Panc1 (cell line): ENCODE data around the gene KCNF1. TPM values are rescaled to one million over a fixed set of nuclear protein-coding genes. Genes with fewer than 3 reads are reported as not detected.

ENCODE experiments used
- ATAC-seq: fragments of 200-7000 bp; cut with Tn5 transposase; 2 replicates; pipeline ENCODE4 v1.9.1; 2020; ENCODE audit warnings: mild to moderate bottlenecking, moderate library complexity
- BruUV-seq: library from RNA; stranded (reverse); fragments of 400-500 nt; replicated peaks from 2 replicates; lab custom pipeline; 2021; lab: Mats Ljungman, UMichigan
- CTCF ChIA-PET: fragments of 300-600 bp; sonication (Branson Sonifier 250); formaldehyde crosslinking; loops from one replicate; lab custom pipeline; 2022; ENCODE audit warnings: antibody characterized with exemption; lab: Charles Lee
- POLR2A ChIA-PET: fragments of 300-600 bp; sonication (Branson Sonifier 250); formaldehyde crosslinking; loops from one replicate; lab custom pipeline; 2022; ENCODE audit warnings: antibody characterized with exemption; lab: Charles Lee
- DNase-seq: peaks from one replicate; pipeline ENCODE4 v3.0.0-alpha.2; 2010; ENCODE audit warnings: low read depth, low spot score
- H3K27ac ChIP-seq: 2 replicates; pipeline ENCODE4 v1.5.1; 2011; ENCODE audit warnings: mild to moderate bottlenecking, low read length, inconsistent platforms
- H3K27me3 ChIP-seq: fragments of 200-500 bp; sonication (Bioruptor generic); 2 replicates; pipeline ENCODE4 v1.6.0; 2014; ENCODE audit warnings: low read length, inconsistent platforms; ENCODE audit not compliant: control insufficient read depth, insufficient read depth
- H3K36me3 ChIP-seq: fragments of 200-500 bp; sonication (Bioruptor generic); 2 replicates; pipeline ENCODE4 v1.5.1; 2014; ENCODE audit warnings: inconsistent platforms, mild to moderate bottlenecking, low read length, moderate library complexity; ENCODE audit not compliant: control insufficient read depth, insufficient read depth
- H3K4me1 ChIP-seq: 2 replicates; pipeline ENCODE4 v1.5.1; 2011; ENCODE audit warnings: inconsistent platforms, mild to moderate bottlenecking, low read length, moderate library complexity; ENCODE audit not compliant: control insufficient read depth, insufficient read depth
- H3K4me3 ChIP-seq, 2 experiments: 2 replicates each; pipeline ENCODE4 v1.5.1; 2011 to 2012; ENCODE audit warnings: low read depth in 2 of 2, low read length in 2 of 2, mild to moderate bottlenecking in 2 of 2, inconsistent platforms in 1 of 2, moderate library complexity in 1 of 2
- H3K9me3 ChIP-seq: fragments of 200-500 bp; sonication (Bioruptor generic); 2 replicates; pipeline ENCODE4 v1.5.1; 2014; ENCODE audit warnings: low read depth, mild to moderate bottlenecking, inconsistent platforms, low read length, moderate library complexity; ENCODE audit not compliant: control insufficient read depth, insufficient read depth
- CTCF ChIP-seq: fragments of 450-650 bp; IDR thresholded peaks from 2 replicates; pipeline ENCODE4 v1.5.1; 2017; ENCODE audit warnings: mild to moderate bottlenecking
- POLR2AphosphoS5 ChIP-seq: IDR thresholded peaks from 2 replicates; pipeline ENCODE4 v1.6.1; 2012; ENCODE audit warnings: mild to moderate bottlenecking, low read depth, low read length, moderate library complexity
- SIN3A ChIP-seq: IDR thresholded peaks from 2 replicates; pipeline ENCODE4 v1.6.1; 2012; ENCODE audit warnings: low read depth, mild to moderate bottlenecking, low read length, moderate library complexity, borderline replicate concordance; ENCODE audit not compliant: insufficient read depth
- TCF7L2 ChIP-seq: IDR thresholded peaks from 2 replicates; pipeline ENCODE4 v1.6.1; 2011; ENCODE audit warnings: mild to moderate bottlenecking, low read depth, low read length, inconsistent platforms
- in situ Hi-C: cut with HindIII; loops from 2 replicates; pipeline ENCODE4 v1.10.0; 2016; ENCODE audit warnings: low sequenced_read_pairs, low pct_unique_long_range_greater_than_20kb
- intact Hi-C: fragments of 100-400 bp; cut with micrococcal nuclease; formaldehyde crosslinking; loops from one replicate; pipeline ENCODE4 v1.10.0; 2022; ENCODE audit not compliant: unreplicated experiment
- total RNA-seq: library from RNA; stranded (reverse); gene quantifications from one replicate; pipeline ENCODE4 v1.2.1, GENCODE V29; 2021; ENCODE audit not compliant: unreplicated experiment
- TF ChIP-seq, protein P1 (sequence below), 2 experiments: IDR thresholded peaks; 2 replicates each; pipeline ENCODE4 v1.6.1; 2011 to 2012; ENCODE audit warnings: low read depth in 2 of 2, control low read depth in 1 of 2, low read length in 1 of 2, mild to moderate bottlenecking in 1 of 2, moderate library complexity in 1 of 2; ENCODE audit not compliant: insufficient read depth in 1 of 2

The KCNF1 gene
- total RNA-seq, 1 experiment from 2014 or later, result 0.39 TPM

DNA sequence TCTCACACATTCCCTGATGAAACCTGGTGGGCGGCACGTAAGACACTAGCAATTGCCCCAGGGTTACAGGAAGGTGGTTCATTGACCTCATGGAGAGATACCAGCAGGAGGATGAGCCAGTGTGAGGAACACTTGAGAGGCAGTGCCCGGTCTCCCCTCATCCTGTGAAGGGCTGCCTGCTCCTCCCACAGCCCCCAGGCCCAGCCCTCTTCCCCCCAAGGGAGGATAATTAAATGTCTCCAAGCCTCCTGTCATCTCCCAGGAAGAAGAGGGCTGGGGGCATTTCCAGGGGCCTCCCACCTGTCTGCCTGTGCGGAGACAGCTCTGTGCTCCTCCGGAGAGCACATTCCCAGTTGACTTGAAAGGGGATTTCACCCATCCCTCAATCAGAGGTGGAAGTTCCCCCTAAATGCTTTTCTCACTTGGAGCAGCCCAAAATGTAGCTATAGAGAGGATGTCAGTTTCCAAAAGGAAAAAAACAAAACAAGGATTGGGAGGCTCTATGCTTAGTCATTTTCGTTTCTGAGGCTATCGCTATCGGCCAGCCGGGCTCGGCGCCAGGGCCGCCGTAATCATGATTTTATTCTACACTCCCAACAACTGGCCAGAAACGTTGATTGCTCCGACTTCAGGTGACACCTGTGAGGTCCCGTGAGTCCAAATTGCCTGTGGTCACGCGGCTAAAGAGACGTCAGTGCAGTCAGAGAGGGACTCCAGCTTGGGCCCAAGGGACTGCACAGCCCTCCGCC, 7.1 kb downstream of the KCNF1 start:
- in situ Hi-C loops (no loop called here), intact Hi-C loops (no loop called here)
- Histone ChIP-seq H3K36me3 (no peaks in the 10 kb centered on the region), H3K4me1 (no peaks in the 10 kb centered on the region), H3K27me3 (no peaks in the 10 kb centered on the region), H3K9me3 (no peaks in the 10 kb centered on the region), H3K4me3 (no peak overlapping the region), H3K27ac (no peak overlapping the region)
- no peak for TF ChIP-seq SIN3A
- no peak for TF ChIP-seq TCF7L2
- no peak for TF ChIP-seq CTCF
- TF ChIP-seq POLR2AphosphoS5, result no peak
- CTCF ChIA-PET, result no interaction called here
- no peak for ATAC-seq
- no TSS peak for BruUV-seq
- POLR2A ChIA-PET, result interaction anchor here (0.6 kb wide), 1 partner anchor 43 kb away, joined by 8 read pairs; no protein-coding TSS in a partner anchor
- DNase-seq, result no peak

DNA sequence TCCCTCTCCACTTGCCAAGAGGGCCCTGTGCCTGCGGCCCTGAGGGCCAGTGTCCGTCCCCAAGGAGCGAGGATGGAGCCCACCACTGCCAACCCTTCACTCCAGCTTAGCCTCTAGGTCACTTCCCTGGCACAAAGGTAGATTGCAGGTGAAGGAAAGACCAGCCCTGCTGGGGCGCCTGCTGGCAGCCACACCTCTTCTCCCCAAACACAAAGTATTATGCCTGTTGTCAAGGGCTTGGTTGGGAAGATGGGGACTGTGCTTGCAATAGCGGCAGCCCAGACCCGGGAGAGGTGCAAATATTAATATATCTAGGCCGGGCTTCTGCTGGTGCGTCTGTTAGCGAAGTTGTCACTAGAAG, 7.7 kb downstream of the KCNF1 start:
- POLR2A ChIA-PET, result interaction anchor here (0.6 kb wide), 1 partner anchor 43 kb away, joined by 8 read pairs; no protein-coding TSS in a partner anchor
- CTCF ChIA-PET, result no interaction called here
- intact Hi-C loops (no loop called here), in situ Hi-C loops (no loop called here)
- Histone ChIP-seq H3K27me3 (no peaks in the 10 kb centered on the region), H3K27ac (no peak overlapping the region), H3K4me3 (no peak overlapping the region), H3K4me1 (no peaks in the 10 kb centered on the region), H3K36me3 (no peaks in the 10 kb centered on the region), H3K9me3 (no peaks in the 10 kb centered on the region)
- no TSS peak for BruUV-seq
- no peak for ATAC-seq
- TF ChIP-seq CTCF, result no peak
- no peak for TF ChIP-seq SIN3A
- no peak for TF ChIP-seq POLR2AphosphoS5
- TF ChIP-seq, protein P1, sequence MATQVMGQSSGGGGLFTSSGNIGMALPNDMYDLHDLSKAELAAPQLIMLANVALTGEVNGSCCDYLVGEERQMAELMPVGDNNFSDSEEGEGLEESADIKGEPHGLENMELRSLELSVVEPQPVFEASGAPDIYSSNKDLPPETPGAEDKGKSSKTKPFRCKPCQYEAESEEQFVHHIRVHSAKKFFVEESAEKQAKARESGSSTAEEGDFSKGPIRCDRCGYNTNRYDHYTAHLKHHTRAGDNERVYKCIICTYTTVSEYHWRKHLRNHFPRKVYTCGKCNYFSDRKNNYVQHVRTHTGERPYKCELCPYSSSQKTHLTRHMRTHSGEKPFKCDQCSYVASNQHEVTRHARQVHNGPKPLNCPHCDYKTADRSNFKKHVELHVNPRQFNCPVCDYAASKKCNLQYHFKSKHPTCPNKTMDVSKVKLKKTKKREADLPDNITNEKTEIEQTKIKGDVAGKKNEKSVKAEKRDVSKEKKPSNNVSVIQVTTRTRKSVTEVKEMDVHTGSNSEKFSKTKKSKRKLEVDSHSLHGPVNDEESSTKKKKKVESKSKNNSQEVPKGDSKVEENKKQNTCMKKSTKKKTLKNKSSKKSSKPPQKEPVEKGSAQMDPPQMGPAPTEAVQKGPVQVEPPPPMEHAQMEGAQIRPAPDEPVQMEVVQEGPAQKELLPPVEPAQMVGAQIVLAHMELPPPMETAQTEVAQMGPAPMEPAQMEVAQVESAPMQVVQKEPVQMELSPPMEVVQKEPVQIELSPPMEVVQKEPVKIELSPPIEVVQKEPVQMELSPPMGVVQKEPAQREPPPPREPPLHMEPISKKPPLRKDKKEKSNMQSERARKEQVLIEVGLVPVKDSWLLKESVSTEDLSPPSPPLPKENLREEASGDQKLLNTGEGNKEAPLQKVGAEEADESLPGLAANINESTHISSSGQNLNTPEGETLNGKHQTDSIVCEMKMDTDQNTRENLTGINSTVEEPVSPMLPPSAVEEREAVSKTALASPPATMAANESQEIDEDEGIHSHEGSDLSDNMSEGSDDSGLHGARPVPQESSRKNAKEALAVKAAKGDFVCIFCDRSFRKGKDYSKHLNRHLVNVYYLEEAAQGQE (IDR thresholded peaks at IDR 0.05; ENCODE audit: insufficient read depth in 1 of 2, low read depth in 2 of 2, low read length in 1 of 2), result no peak
- TF ChIP-seq TCF7L2, result no peak
- DNase-seq, result no peak
